ENCODE measurements around the gene PLA2G2A. TPM values are rescaled to one million over a fixed set of nuclear protein-coding genes. Genes with fewer than 3 reads are reported as not detected.

The PLA2G2A gene
- total and polyA plus RNA-seq, 2 of the 8 experiments (the other 6 are each of a cell fraction or from before 2014, with no cell fraction given) = 0.69 to 3.7 TPM

DNA sequence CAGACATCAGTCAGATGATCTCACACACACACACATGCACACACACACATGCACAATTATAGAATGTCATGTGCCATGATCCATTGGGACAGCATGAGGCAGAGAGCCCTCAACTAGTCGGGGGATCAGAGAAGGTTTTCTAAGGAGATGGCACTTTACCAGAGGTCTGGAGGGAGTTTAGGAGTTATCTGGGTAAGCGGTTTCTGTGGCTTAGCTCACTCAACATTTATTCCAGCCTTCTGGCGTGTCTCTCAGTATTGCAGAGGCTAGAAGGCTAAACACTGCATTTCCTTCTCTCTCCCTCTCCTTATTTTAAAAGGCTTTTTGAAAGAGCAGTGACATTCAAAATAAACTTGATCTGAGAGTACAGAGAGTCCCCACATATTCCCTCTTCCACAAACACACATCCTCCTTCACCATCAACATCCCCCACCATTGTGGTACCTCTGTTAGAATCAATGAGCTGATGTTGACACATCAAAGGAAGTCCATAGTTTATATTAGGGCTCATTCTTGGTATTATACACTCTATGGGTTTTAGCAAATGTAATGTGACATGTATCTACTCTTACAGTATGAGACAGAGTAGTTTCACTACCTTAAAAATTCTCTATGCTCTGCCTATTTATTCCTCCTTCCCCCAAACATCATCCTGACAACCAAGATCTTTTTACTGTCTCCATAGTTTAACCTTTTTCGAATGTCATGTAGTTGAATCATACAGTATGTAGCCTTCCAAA, 9.0 kb upstream of the PLA2G2A start:
- H4K8ac ChIP-seq (ENCODE audit: extremely low read depth, insufficient read depth, low read length) = no peak overlapping the region
- H2BK15ac ChIP-seq (ENCODE audit: low read length) = peak overlapping the region; percentile 88; the same call in 1 of the 2 replicates
- H3K36me3 ChIP-seq (ENCODE audit: control insufficient read depth in 2 of 4, insufficient read depth in 4 of 4, low read length in 3 of 4) = peaks cover 0 to 2% (median 0%) of the 10 kb centered on the region in 4 experiments; a peak in 1 of 8 replicates
- H3K9ac ChIP-seq (replicated peaks in 1 of 4; ENCODE audit: extremely low read depth in 1 of 4, low read depth in 3 of 4, low read length in 3 of 4) = no peak overlapping the region
- no peak for TF ChIP-seq RBBP5 (IDR thresholded peaks at IDR 0.05; ENCODE audit: borderline replicate concordance, low read depth, low read length)
- no peak for TF ChIP-seq EZH2 (IDR thresholded peaks at IDR 0.05; ENCODE audit: low read depth, low read length, severe bottlenecking)
- no peak for TF ChIP-seq RXRA (IDR thresholded peaks at IDR 0.05; ENCODE audit: insufficient read depth, low read depth, low read length)
- no peak for TF ChIP-seq JUND (IDR thresholded peaks at IDR 0.05; ENCODE audit: low read length)
- TF ChIP-seq GABPA (IDR thresholded peaks at IDR 0.05; ENCODE audit: borderline replicate concordance, insufficient read depth, low read length) = no peak
- no peak for TF ChIP-seq CHD2 (IDR thresholded peaks at IDR 0.05; ENCODE audit: low read length)
- TF ChIP-seq NANOG (IDR thresholded peaks at IDR 0.05; ENCODE audit: insufficient read depth, low read depth, low read length, poor library complexity, severe bottlenecking) = no peak
- no peak for TF ChIP-seq TBP (IDR thresholded peaks at IDR 0.05; ENCODE audit: low read depth, low read length)
- no peak for TF ChIP-seq HDAC6 (IDR thresholded peaks at IDR 0.05; ENCODE audit: low read depth, low read length)
- no peak for TF ChIP-seq GTF2F1 (IDR thresholded peaks at IDR 0.05; ENCODE audit: borderline replicate concordance, low read depth, low read length)
- H2AFZ ChIP-seq (ENCODE audit: low read length) = no peak overlapping the region
- H2BK20ac ChIP-seq (ENCODE audit: low read length) = peak overlapping the region; percentile 91; the same call in 1 of the 2 replicates
- H3K14ac ChIP-seq (ENCODE audit: insufficient read length) = no peak overlapping the region
- peak overlapping the region; percentile 42 for H4K5ac ChIP-seq (ENCODE audit: insufficient read length, low read depth, low read length)
- peak overlapping the region; percentile 78 for H3K18ac ChIP-seq (ENCODE audit: extremely low read depth, low read length)
- FAIRE-seq (no peak), DNase-seq (ENCODE audit: low read depth in 1 of 2, low spot score in 2 of 2) (no peak)
- H3K4me1 ChIP-seq (replicated peaks in 1 of 4; ENCODE audit: control insufficient read depth in 3 of 4, insufficient read depth in 4 of 4, low read length in 3 of 4) = peaks cover 6 to 13% (median 11%) of the 10 kb centered on the region in 4 experiments; a peak in 6 of 7 replicates
- no peaks in the 10 kb centered on the region for H3K79me2 ChIP-seq (ENCODE audit: control insufficient read depth in 1 of 2, insufficient read depth in 2 of 2, low read length in 2 of 2)
- H3K9me3 ChIP-seq (ENCODE audit: insufficient read depth in 2 of 2, low read depth in 1 of 2, low read length in 1 of 2) = peaks cover 0 to 7% of the 10 kb centered on the region in 2 experiments; a peak in 1 of 4 replicates
- H3K4me3 ChIP-seq (ENCODE audit: extremely low read depth in 1 of 4, insufficient read depth in 2 of 4, low read depth in 3 of 4, low read length in 4 of 4) = no peak overlapping the region
- H3K23ac ChIP-seq (ENCODE audit: insufficient read length) = no peak overlapping the region
- peak overlapping the region; percentile 97 for H2BK120ac ChIP-seq (replicated peaks; ENCODE audit: low read depth, low read length)
- no peaks in the 10 kb centered on the region for H3K79me1 ChIP-seq (ENCODE audit: low read depth, low read length)
- no peak overlapping the region for H3K27ac ChIP-seq (ENCODE audit: low read depth, low read length)
- peak overlapping the region; percentile 92 for H4K91ac ChIP-seq (replicated peaks; ENCODE audit: insufficient read length, low read length)
- peak overlapping the region; percentile 42; the same call in 1 of the 2 replicates for H2AK5ac ChIP-seq (ENCODE audit: low read depth, low read length)
- H3K4ac ChIP-seq (replicated peaks; ENCODE audit: insufficient read length, low read depth, low read length) = peak overlapping the region; percentile 87
- H2BK12ac ChIP-seq (ENCODE audit: low read depth, low read length) = peak overlapping the region; percentile 86; the same call in 1 of the 2 replicates
- H2BK5ac ChIP-seq (ENCODE audit: low read depth, low read length) = peak overlapping the region; percentile 80; the same call in 1 of the 2 replicates
- 82% methylated on average over 4 of the region's 4 CpGs; no CpG with 5 or more reads in 1 of the 2 experiments for WGBS, 2 experiments (ENCODE audit: extremely low coverage in 1 of 2, insufficient coverage in 1 of 2, insufficient read length in 1 of 2, insufficient replicate concordance in 2 of 2, low coverage in 1 of 2, low lambda C conversion rate in 2 of 2, missing lambda C conversion rate in 1 of 2)
- ChIA-PET CTCF (ENCODE audit: partially characterized antibody) (interaction anchor here (0.8 to 1.9 kb wide), 2 partner anchors 14 to 165 kb away, joined by 3 to 8 read pairs; no protein-coding TSS in a partner anchor), POLR2A (ENCODE audit: partially characterized antibody) (interaction anchor here (0.6 to 1.3 kb wide), 3 partner anchors 14 to 884 kb away, joined by 3 to 5 read pairs (median 3); no protein-coding TSS in a partner anchor)
- H4K20me1 ChIP-seq (replicated peaks in 1 of 2; ENCODE audit: control insufficient read depth in 1 of 2, insufficient read depth in 2 of 2, low read length in 2 of 2) = no peaks in the 10 kb centered on the region
- no peak overlapping the region for H3K56ac ChIP-seq (replicated peaks; ENCODE audit: insufficient read length, low read depth, low read length)
- no peaks in the 10 kb centered on the region for H3K23me2 ChIP-seq (ENCODE audit: low read depth, low read length)
- H3K4me2 ChIP-seq (ENCODE audit: insufficient read depth in 1 of 2, low read depth in 2 of 2, low read length in 2 of 2) = no peak overlapping the region; a peak in 1 of 4 replicates
- no peaks in the 10 kb centered on the region for H3K27me3 ChIP-seq (replicated peaks in 1 of 4; ENCODE audit: control insufficient read depth in 3 of 4, extremely low read depth in 1 of 4, insufficient read depth in 3 of 4, low read length in 3 of 4)
